MM.1S (cell line): ENCODE data around the gene DOCK11.

Experiments used
- DNase-seq: peaks from one replicate; pipeline ENCODE4 v3.0.0-alpha.2; 2015
- H2AFZ ChIP-seq: fragments of 300-600 bp; sonication (generic); 2 replicates; pipeline ENCODE4 v1.6.0; 2016; ENCODE audit warnings: antibody characterized with exemption, low read length
- H3F3A ChIP-seq: fragments of 300-600 bp; sonication (generic); 2 replicates; pipeline ENCODE4 v1.6.1; 2016; ENCODE audit warnings: mild to moderate bottlenecking, antibody characterized with exemption, low read length, moderate library complexity, mixed read lengths; ENCODE audit not compliant: insufficient read depth
- H3K27ac ChIP-seq: fragments of 300-600 bp; sonication (generic); 2 replicates; pipeline ENCODE4 v1.5.1; 2016; ENCODE audit warnings: mild to moderate bottlenecking, low read length
- H3K27me3 ChIP-seq: fragments of 300-600 bp; sonication (generic); replicated peaks from 2 replicates; pipeline ENCODE4 v1.6.0; 2016; ENCODE audit warnings: low read length; ENCODE audit not compliant: insufficient read depth
- H3K36me3 ChIP-seq: fragments of 300-600 bp; sonication (generic); replicated peaks from 2 replicates; pipeline ENCODE4 v1.6.1; 2016; ENCODE audit warnings: mild to moderate bottlenecking, low read length, mixed read lengths; ENCODE audit not compliant: insufficient read depth
- H3K4me1 ChIP-seq: fragments of 300-600 bp; sonication (generic); 2 replicates; pipeline ENCODE4 v1.6.1; 2016; ENCODE audit warnings: low read length, mixed read lengths
- H3K4me2 ChIP-seq: fragments of 300-600 bp; sonication (generic); 2 replicates; pipeline ENCODE4 v1.6.0; 2016; ENCODE audit warnings: low read depth, low read length
- H3K4me3 ChIP-seq: fragments of 300-600 bp; sonication (generic); 2 replicates; pipeline ENCODE4 v1.5.1; 2016; ENCODE audit warnings: low read length, mixed read lengths
- H3K79me2 ChIP-seq: fragments of 300-600 bp; sonication (generic); 2 replicates; pipeline ENCODE4 v1.6.1; 2016; ENCODE audit warnings: mixed run types, low read length, mixed read lengths
- H3K9ac ChIP-seq: fragments of 300-600 bp; sonication (generic); 2 replicates; pipeline ENCODE4 v1.6.1; 2016; ENCODE audit warnings: low read length, mixed read lengths
- H3K9me2 ChIP-seq: fragments of 300-600 bp; sonication (generic); replicated peaks from 2 replicates; pipeline ENCODE4 v1.6.1; 2016; ENCODE audit warnings: mild to moderate bottlenecking, low read length, mixed read lengths; ENCODE audit not compliant: insufficient read depth
- H3K9me3 ChIP-seq: fragments of 300-600 bp; sonication (generic); replicated peaks from 2 replicates; pipeline ENCODE4 v1.6.1; 2016; ENCODE audit warnings: mild to moderate bottlenecking, low read length, mixed read lengths; ENCODE audit not compliant: insufficient read depth
- H4K20me1 ChIP-seq: fragments of 300-600 bp; sonication (generic); 2 replicates; pipeline ENCODE4 v1.6.1; 2016; ENCODE audit warnings: mild to moderate bottlenecking, low read length, moderate library complexity, mixed read lengths; ENCODE audit not compliant: insufficient read depth
- CTCF ChIP-seq: fragments of 300-600 bp; sonication (generic); IDR thresholded peaks from 2 replicates; pipeline ENCODE4 v1.5.1; 2016; ENCODE audit warnings: antibody characterized with exemption, low read length, mixed read lengths
- EZH2 ChIP-seq: fragments of 300-600 bp; sonication (generic); optimal IDR thresholded peaks from 2 replicates; pipeline ENCODE3; 2017; ENCODE audit warnings: low read depth, mild to moderate bottlenecking, antibody characterized with exemption, low read length, mixed read lengths
- EZH2phosphoT487 ChIP-seq: fragments of 300-600 bp; sonication (generic); IDR thresholded peaks from 2 replicates; pipeline ENCODE4 v1.6.1; 2018; ENCODE audit warnings: antibody characterized with exemption, low read length

The DOCK11 gene

GRCh38 chrX:118655561-118656246 lies 160.1 kb downstream of the DOCK11 start:
- no peaks in the 10 kb centered on the region for H3K79me2 ChIP-seq
- no peak for TF ChIP-seq CTCF
- TF ChIP-seq EZH2 = no peak
- TF ChIP-seq EZH2phosphoT487 = no peak
- no peak overlapping the region for H3K4me2 ChIP-seq
- no peak overlapping the region for H3K4me3 ChIP-seq
- H3K27me3 ChIP-seq = no peaks in the 10 kb centered on the region
- no peaks in the 10 kb centered on the region for H4K20me1 ChIP-seq
- H2AFZ ChIP-seq = no peak overlapping the region
- DNase-seq = no peak
- H3K27ac ChIP-seq = no peak overlapping the region
- H3K4me1 ChIP-seq = no peaks in the 10 kb centered on the region
- H3K9me2 ChIP-seq = no peaks in the 10 kb centered on the region
- no peaks in the 10 kb centered on the region for H3K9me3 ChIP-seq
- no peaks in the 10 kb centered on the region for H3F3A ChIP-seq
- H3K9ac ChIP-seq = no peak overlapping the region
- H3K36me3 ChIP-seq = no peaks in the 10 kb centered on the region

- no peaks in the 10 kb centered on the region for H4K20me1 ChIP-seq
- no peak overlapping the region for H3K27ac ChIP-seq
- DNase-seq = no peak
- no peak overlapping the region for H3K4me2 ChIP-seq
- H3K9me2 ChIP-seq = no peaks in the 10 kb centered on the region
- no peak overlapping the region for H3K9ac ChIP-seq
- no peak overlapping the region for H2AFZ ChIP-seq
- TF ChIP-seq EZH2 (no peak), CTCF (no peak), EZH2phosphoT487 (no peak)
- H3K9me3 ChIP-seq = no peaks in the 10 kb centered on the region
- H3K79me2 ChIP-seq = no peaks in the 10 kb centered on the region
- H3K27me3 ChIP-seq = no peaks in the 10 kb centered on the region
- H3K4me1 ChIP-seq = no peaks in the 10 kb centered on the region
- H3F3A ChIP-seq = no peaks in the 10 kb centered on the region
- H3K4me3 ChIP-seq = no peak overlapping the region
- H3K36me3 ChIP-seq = no peaks in the 10 kb centered on the region
Observed at GRCh38 chrX:118657413-118657812, 161.8 kb downstream of the DOCK11 start.

GRCh38 chrX:118660085-118660484 lies 164.5 kb downstream of the DOCK11 start:
- Histone ChIP-seq H3K9me3 (no peaks in the 10 kb centered on the region), H3K4me3 (no peak overlapping the region), H3K36me3 (no peaks in the 10 kb centered on the region), H3K4me1 (no peaks in the 10 kb centered on the region), H3F3A (no peaks in the 10 kb centered on the region), H2AFZ (no peak overlapping the region), H3K9me2 (no peaks in the 10 kb centered on the region), H3K79me2 (no peaks in the 10 kb centered on the region), H3K27me3 (no peaks in the 10 kb centered on the region), H3K27ac (no peak overlapping the region), H3K9ac (no peak overlapping the region), H4K20me1 (no peaks in the 10 kb centered on the region), H3K4me2 (no peak overlapping the region)
- DNase-seq = no peak
- TF ChIP-seq CTCF (no peak), EZH2 (no peak), EZH2phosphoT487 (no peak)
